Mesendoderm (in vitro differentiated cells): Measurements from ENCODE around the gene GUK1.

ENCODE experiments used
- DNase-seq: peaks from one replicate; pipeline ENCODE4 v3.0.0; 2013
- H2AK5ac ChIP-seq: 2 replicates; pipeline ENCODE4 v1.6.1; 2013; ENCODE audit warnings: low read length, inconsistent platforms
- H2BK120ac ChIP-seq: 2 replicates; pipeline ENCODE4 v1.6.1; 2013; ENCODE audit warnings: low read depth, mild to moderate bottlenecking, low read length, moderate library complexity, mixed read lengths
- H2BK15ac ChIP-seq: replicated peaks from 2 replicates; pipeline ENCODE4 v1.6.1; 2013; ENCODE audit warnings: low read depth, mild to moderate bottlenecking, moderate library complexity
- H2BK5ac ChIP-seq: 2 replicates; pipeline ENCODE4 v1.6.1; 2013; ENCODE audit warnings: low read length, inconsistent platforms
- H3K18ac ChIP-seq: 2 replicates; pipeline ENCODE4 v1.6.1; 2013; ENCODE audit warnings: mild to moderate bottlenecking, low read length, mixed read lengths
- H3K23ac ChIP-seq: one replicate; pipeline ENCODE4 v1.6.1; 2013; ENCODE audit warnings: low read length
- H3K27ac ChIP-seq: 2 replicates; pipeline ENCODE4 v1.5.1; 2013; ENCODE audit warnings: low read depth, mild to moderate bottlenecking, inconsistent platforms, low read length, moderate library complexity
- H3K27me3 ChIP-seq: 2 replicates; pipeline ENCODE4 v1.6.1; 2013; ENCODE audit warnings: low read length, control low read depth, mild to moderate bottlenecking, inconsistent platforms; ENCODE audit not compliant: insufficient read depth, poor library complexity
- H3K36me3 ChIP-seq: 2 replicates; pipeline ENCODE4 v1.6.1; 2013; ENCODE audit warnings: low read length, inconsistent platforms; ENCODE audit not compliant: control insufficient read depth, insufficient read depth
- H3K4ac ChIP-seq: one replicate; pipeline ENCODE4 v1.6.1; 2013; ENCODE audit warnings: low read depth, mild to moderate bottlenecking, low read length, moderate library complexity
- H3K4me1 ChIP-seq: 2 replicates; pipeline ENCODE4 v1.6.1; 2013; ENCODE audit warnings: low read depth, low read length, inconsistent platforms; ENCODE audit not compliant: control insufficient read depth
- H3K4me2 ChIP-seq: 2 replicates; pipeline ENCODE4 v1.6.1; 2013; ENCODE audit warnings: low read length
- H3K4me3 ChIP-seq: 2 replicates; pipeline ENCODE4 v1.5.1; 2013; ENCODE audit warnings: mild to moderate bottlenecking, low read length
- H3K56ac ChIP-seq: one replicate; pipeline ENCODE4 v1.6.1; 2013; ENCODE audit warnings: low read length
- H3K79me1 ChIP-seq: 2 replicates; pipeline ENCODE4 v1.6.1; 2013; ENCODE audit warnings: low read length, inconsistent platforms
- H3K79me2 ChIP-seq: 2 replicates; pipeline ENCODE4 v1.6.1; 2013; ENCODE audit warnings: mild to moderate bottlenecking, low read length; ENCODE audit not compliant: control insufficient read depth, insufficient read depth
- H3K9ac ChIP-seq: 2 replicates; pipeline ENCODE4 v1.6.1; 2013; ENCODE audit warnings: low read length, inconsistent platforms
- H4K5ac ChIP-seq: one replicate; pipeline ENCODE4 v1.6.1; 2013; ENCODE audit warnings: low read length
- H4K8ac ChIP-seq: one replicate; pipeline ENCODE4 v1.6.1; 2013; ENCODE audit warnings: low read depth, mild to moderate bottlenecking, control low read depth, low read length, moderate library complexity
- WGBS: extraction: QIAGEN DNeasy Blood & Tissue Kit; methylation state at CpG from one replicate; pipeline ENCODE4 v1.1.7; 2013; ENCODE audit warnings: low lambda C conversion rate, missing lambda C conversion rate; ENCODE audit not compliant: insufficient coverage; ENCODE audit errors: extremely low coverage; 5-methylcytosine and 5-hydroxymethylcytosine counted together

Gene GUK1

GRCh38 chr1:228148196-228148861 lies 8.2 kb downstream of the GUK1 start:
- Histone ChIP-seq H3K4me2 (no peak overlapping the region), H3K27ac (no peak overlapping the region), H3K79me2 (peaks cover 9% of the 10 kb centered on the region), H3K9ac (no peak overlapping the region), H4K8ac (no peak overlapping the region), H3K56ac (no peak overlapping the region), H3K4me1 (no peaks in the 10 kb centered on the region), H3K4ac (no peak overlapping the region), H3K36me3 (no peaks in the 10 kb centered on the region), H3K79me1 (peaks cover 14% of the 10 kb centered on the region), H3K27me3 (no peaks in the 10 kb centered on the region), H2BK120ac (no peak overlapping the region), H2AK5ac (no peak overlapping the region), H2BK5ac (no peak overlapping the region), H2BK15ac (no peak overlapping the region), H3K23ac (no peak overlapping the region), H4K5ac (no peak overlapping the region), H3K4me3 (no peak overlapping the region), H3K18ac (no peak overlapping the region)
- no peak for DNase-seq
- no CpG with 5 or more reads among the region's 18 CpGs for WGBS

- peak overlapping the region; percentile 60 for H3K56ac ChIP-seq
- H3K36me3 ChIP-seq: no peaks in the 10 kb centered on the region
- DNase-seq: no peak
- H4K5ac ChIP-seq: no peak overlapping the region
- no peak overlapping the region for H2BK120ac ChIP-seq
- H2AK5ac ChIP-seq: no peak overlapping the region
- no peak overlapping the region for H4K8ac ChIP-seq
- no peak overlapping the region for H2BK5ac ChIP-seq
- peaks cover 2% of the 10 kb centered on the region for H3K79me2 ChIP-seq
- H3K4ac ChIP-seq: no peak overlapping the region
- H3K79me1 ChIP-seq: peaks cover 8% of the 10 kb centered on the region
- no peaks in the 10 kb centered on the region for H3K4me1 ChIP-seq
- H2BK15ac ChIP-seq: no peak overlapping the region
- peak overlapping the region; percentile 27 for H3K9ac ChIP-seq
- H3K4me3 ChIP-seq: no peak overlapping the region
- WGBS: no CpG with 5 or more reads among the region's 8 CpGs
- H3K27ac ChIP-seq: no peak overlapping the region
- H3K4me2 ChIP-seq: no peak overlapping the region
- H3K18ac ChIP-seq: no peak overlapping the region
- no peaks in the 10 kb centered on the region for H3K27me3 ChIP-seq
- H3K23ac ChIP-seq: no peak overlapping the region
Measured at GRCh38 chr1:228148935-228149405, 8.9 kb downstream of the GUK1 start.

GRCh38 chr1:228149406-228150119 lies 9.5 kb downstream of the GUK1 start, which contains the start of gene GJC2:
TSS of gene GJC2 (plus strand) at chr1:228149930. CDS start at chr1:228157759, 7,829 bp downstream.
- no peak within 1 kb of the TSS for H4K5ac ChIP-seq

GRCh38 chr1:228150120-228150460 lies 10.0 kb downstream of the GUK1 start:
- Histone ChIP-seq H3K56ac (no peak overlapping the region), H3K27ac (no peak overlapping the region), H3K4ac (no peak overlapping the region), H4K8ac (no peak overlapping the region), H3K27me3 (no peaks in the 10 kb centered on the region), H3K18ac (no peak overlapping the region), H4K5ac (no peak overlapping the region), H3K36me3 (no peaks in the 10 kb centered on the region), H2BK120ac (no peak overlapping the region), H3K9ac (no peak overlapping the region), H3K4me3 (no peak overlapping the region), H3K4me2 (no peak overlapping the region), H2BK5ac (no peak overlapping the region), H2AK5ac (no peak overlapping the region), H3K79me2 (no peaks in the 10 kb centered on the region), H3K4me1 (no peaks in the 10 kb centered on the region), H3K23ac (no peak overlapping the region), H2BK15ac (no peak overlapping the region), H3K79me1 (no peaks in the 10 kb centered on the region)
- DNase-seq: no peak
- WGBS: no CpG with 5 or more reads among the region's 7 CpGs

More at GRCh38 chr1:228149406-228150119, 9.5 kb downstream of the GUK1 start, which contains the start of gene GJC2:
- Histone ChIP-seq H2BK15ac (no peak within 1 kb of the TSS), H3K27me3 (no peaks in the 10 kb centered on the region), H3K27ac (no peak within 1 kb of the TSS), H3K36me3 (no peaks in the 10 kb centered on the region), H3K18ac (no peak within 1 kb of the TSS), H3K56ac (peak within 1 kb of the TSS; percentile 60), H4K8ac (no peak within 1 kb of the TSS), H3K79me1 (peaks cover 4% of the 10 kb centered on the region), H3K9ac (peak within 1 kb of the TSS; percentile 27), H3K4me1 (no peaks in the 10 kb centered on the region), H2BK5ac (no peak within 1 kb of the TSS), H3K23ac (no peak within 1 kb of the TSS), H2AK5ac (no peak within 1 kb of the TSS), H3K4ac (peak within 1 kb of the TSS; percentile 9), H3K4me3 (no peak within 1 kb of the TSS), H3K4me2 (no peak within 1 kb of the TSS), H3K79me2 (no peaks in the 10 kb centered on the region), H2BK120ac (no peak within 1 kb of the TSS)
- no CpG with 5 or more reads among the region's 17 CpGs for WGBS
- DNase-seq: peak; percentile 30

- no peaks in the 10 kb centered on the region for H3K79me2 ChIP-seq
Measured at GRCh38 chr1:228150461-228151179, 10.5 kb downstream of the GUK1 start.

More at GRCh38 chr1:228150461-228151179, 10.5 kb downstream of the GUK1 start:
- Histone ChIP-seq H2BK5ac (no peak overlapping the region), H4K8ac (no peak overlapping the region), H3K23ac (no peak overlapping the region), H3K9ac (no peak overlapping the region), H3K4me2 (no peak overlapping the region), H3K4me1 (no peaks in the 10 kb centered on the region), H2AK5ac (no peak overlapping the region), H3K4ac (no peak overlapping the region), H3K36me3 (no peaks in the 10 kb centered on the region), H2BK120ac (no peak overlapping the region), H2BK15ac (no peak overlapping the region), H3K27me3 (no peaks in the 10 kb centered on the region), H3K4me3 (no peak overlapping the region), H3K27ac (no peak overlapping the region), H4K5ac (no peak overlapping the region), H3K79me1 (no peaks in the 10 kb centered on the region), H3K18ac (no peak overlapping the region), H3K56ac (peak overlapping the region; percentile 15)
- no peak for DNase-seq
- no CpG with 5 or more reads among the region's 17 CpGs for WGBS
